Germinal center (tissue), 1 donor: Measurements from ENCODE around the gene RALGAPB.
"Not testable (repeated sequence)": the region's sequence is repeated elsewhere in the genome, so short reads cannot be mapped to it uniquely, and the experiment has no call there.

Experiments used
- DNase-seq: peaks from one replicate; pipeline ENCODE4 v3.0.0; 2012; ENCODE audit warnings: mixed read lengths, low spot score

The RALGAPB gene

GRCh38 chr20:38472513-38473366, at the start of gene RALGAPB:
RALGAPB (plus strand) TSS chr20:38472843; CDS start chr20:38488433, 15,590 bp downstream.
- peak; percentile 95 for DNase-seq

GRCh38 chr20:38423541-38423940, 49.1 kb upstream of the RALGAPB start:
- no peak for DNase-seq

DNA sequence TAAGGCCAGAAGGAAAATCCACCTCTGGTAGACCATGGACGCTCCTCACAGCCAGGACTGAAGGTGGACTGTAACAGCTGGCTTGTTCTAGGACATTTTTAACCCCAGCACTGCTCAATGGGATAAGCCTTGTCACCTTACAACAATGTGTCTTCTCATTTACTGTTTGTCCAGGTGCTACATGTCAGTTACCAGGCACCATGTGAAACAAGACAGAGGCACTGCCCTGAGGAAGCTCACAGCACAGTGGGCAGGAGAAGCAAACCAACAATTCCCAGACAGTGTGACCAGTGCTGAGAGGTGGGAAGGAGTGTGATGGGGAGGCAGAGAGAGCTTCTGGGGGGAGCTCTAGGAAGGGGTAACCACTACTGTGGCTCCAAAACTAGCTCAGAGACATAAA, 48.2 kb upstream of the RALGAPB start:
- DNase-seq = no peak

DNA sequence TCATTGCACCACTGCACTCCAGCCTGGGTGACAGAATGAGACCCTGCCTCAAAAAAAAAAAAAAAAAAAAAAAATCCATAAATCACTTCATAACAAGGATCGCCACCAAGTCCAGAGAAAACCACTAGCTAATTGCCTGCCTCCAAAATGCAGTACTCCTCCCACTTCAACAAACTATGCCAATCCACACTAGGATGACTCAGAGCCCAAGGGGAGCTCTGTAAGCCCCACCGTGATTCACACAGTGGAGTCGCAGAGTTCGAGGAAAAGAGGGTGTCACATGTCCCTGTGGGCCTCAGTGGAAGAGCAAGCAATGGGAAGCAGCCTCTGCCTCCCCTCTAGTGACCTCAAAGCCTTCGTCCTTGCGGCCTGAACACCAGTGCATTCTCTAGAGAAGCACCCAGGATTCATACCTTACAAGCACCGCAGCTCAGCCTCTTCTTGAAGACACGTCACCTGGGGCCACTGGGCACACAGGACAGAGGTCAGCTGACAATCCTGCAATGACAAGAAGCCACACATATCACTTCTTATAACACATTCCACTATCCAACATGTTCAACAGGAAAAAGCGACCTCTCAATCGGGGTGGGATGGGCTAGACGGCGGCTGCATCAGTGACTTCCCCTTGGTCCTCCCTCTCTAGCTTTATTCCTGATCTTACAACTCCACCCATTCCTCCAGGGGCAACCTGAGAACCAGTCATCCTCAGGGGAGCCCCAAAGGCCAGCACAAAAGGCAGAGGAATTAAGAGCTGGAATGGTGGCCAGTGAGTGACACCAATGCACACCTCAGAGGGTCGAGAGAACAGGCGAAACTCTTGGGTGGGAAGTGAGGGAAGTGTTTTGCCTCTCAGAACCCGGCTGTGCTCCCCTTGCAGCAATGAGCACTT, 46.4 kb upstream of the RALGAPB start:
- no peak for DNase-seq

- no peak for DNase-seq
Observed at GRCh38 chr20:38427655-38428023, 45.0 kb upstream of the RALGAPB start.

DNA sequence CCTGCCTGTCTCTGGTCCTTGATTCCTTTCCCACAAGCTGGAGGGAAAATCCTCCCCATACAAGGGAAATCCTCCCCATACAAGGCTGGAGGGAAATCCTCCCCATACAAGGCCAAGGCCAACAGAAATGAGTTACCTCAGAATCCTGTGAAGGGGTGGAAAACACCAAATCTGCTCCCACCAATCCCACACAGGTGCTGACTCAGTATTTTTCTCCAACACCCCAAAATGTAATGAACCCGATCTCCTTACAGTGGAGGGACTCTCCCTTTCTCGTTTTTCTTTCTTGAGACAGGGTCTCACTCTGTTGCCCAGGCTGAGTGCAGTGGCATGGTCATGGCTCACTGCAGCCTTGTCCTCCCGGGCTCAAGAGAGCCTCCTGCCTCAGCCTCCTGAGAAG, 43.8 kb upstream of the RALGAPB start:
- no peak for DNase-seq

DNA sequence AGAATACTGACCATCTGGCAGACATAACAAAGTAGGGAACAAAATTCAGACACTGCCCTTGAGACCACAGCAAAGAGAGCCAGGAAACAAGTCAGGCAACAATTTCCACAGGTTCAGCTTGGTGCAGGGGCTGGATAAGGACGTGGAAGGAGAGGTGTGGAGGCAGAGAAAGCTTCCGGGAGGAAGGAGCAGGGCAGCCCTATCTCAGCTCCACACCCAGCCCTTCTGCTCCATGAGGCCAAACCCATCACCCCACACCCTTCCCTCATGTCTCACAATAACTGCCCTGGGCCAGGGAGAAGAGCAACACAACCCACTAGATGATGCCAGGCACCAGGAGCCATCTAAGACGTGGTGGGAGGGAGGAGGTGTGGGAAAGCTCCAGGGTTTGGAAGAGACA, 43.3 kb upstream of the RALGAPB start:
- DNase-seq = no peak

GRCh38 chr20:38430679-38431325, 41.8 kb upstream of the RALGAPB start:
- no peak for DNase-seq

GRCh38 chr20:38432292-38432691, 40.4 kb upstream of the RALGAPB start:
- DNase-seq = no peak

DNA sequence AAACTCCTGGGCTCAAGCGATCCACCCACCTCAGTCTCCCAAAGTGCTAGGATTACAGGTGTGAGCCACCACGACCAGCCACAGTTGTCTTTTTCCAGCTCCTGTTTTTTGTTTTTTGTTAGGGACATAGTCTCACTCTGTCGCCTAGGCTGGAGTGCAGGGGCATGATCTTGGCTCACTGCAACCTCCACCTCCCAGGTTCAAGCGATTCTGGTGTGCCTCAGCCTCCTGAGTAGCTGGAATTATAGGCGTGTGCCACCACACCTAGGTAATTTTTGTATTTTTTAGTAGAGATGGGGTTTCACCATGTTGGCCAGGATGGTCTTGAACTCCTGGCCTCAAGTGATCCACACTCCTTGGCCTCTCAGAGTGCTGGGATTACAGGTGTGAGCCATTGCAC, 39.8 kb upstream of the RALGAPB start:
- not testable (repeated sequence) for DNase-seq

DNA sequence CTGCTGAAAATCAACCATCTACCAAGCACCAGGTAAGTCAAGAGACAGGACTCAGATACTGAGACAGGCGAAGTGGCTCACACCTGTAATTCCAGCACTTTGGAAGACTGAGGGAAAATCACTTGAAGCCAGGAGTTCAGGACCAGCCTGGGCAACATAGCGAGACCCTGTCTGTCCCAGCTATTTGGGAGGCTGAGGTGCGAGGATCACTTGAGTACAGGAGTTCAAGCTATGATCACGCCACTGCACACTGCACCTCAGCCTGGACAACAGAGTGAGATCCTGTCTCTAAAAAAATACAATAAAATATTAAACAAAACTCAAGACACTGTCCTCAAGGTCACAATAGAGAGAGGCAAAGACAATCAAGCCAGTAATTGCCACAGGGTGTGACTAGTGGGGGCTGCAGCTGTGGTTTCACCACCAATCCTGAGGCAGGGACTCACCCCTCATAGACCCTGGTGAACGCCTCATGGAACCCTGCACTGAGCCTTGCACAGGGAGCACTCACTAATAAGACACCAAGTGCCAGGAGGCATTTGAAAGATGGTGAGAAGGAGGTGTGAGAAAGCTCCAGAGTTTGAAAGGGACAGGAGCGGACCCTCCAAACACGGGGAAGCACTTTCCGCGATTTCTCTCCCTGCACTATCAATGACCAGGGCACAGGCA, 39.2 kb upstream of the RALGAPB start:
- DNase-seq = no peak

- DNase-seq = no peak
Observed at GRCh38 chr20:38434301-38434741, 38.3 kb upstream of the RALGAPB start.

DNA sequence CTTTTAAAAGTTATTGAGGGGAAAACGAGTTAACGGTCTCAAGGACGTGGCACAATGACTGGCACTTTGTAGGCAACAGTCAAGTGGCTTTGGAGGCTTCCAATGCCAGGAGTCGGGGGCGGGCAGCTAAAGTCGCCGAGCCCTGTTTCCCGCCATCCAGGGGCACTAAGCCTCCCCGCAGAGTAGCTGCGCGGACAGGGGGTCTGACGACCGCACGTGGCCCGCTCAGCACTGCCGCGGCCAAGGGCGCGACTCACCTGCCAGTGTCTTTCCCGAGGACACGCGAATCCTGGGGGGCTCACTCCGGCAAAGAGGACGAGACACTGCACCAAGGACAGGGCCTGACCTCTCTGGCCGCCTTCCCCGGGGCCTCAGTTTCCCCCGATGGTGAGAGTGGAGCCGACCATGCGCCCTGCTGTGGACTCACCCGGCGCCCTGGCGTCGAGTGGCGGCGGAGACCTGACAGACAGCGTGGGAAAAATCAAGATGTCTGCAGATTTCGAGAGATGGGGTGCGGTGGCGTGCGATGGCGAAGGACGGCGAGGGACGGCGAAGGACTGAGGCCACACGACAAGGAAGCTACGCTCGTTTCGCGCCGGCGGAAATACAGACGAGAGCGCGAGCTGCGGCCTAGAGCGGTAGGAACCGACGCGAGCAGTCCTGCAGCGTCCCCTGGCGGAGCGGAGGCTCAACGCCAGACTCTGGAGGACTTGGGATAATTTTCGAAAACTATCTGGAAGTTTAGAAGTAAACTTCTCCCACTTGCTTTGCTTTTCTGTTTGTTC, 37.7 kb upstream of the RALGAPB start, which contains the start of gene SNHG17:
Gene SNHG17, minus strand, starts transcription at position 559 of the 785 bp plus-strand sequence.
- peak; percentile 75 for DNase-seq

GRCh38 chr20:38435555-38435939, 37.1 kb upstream of the RALGAPB start:
- no peak for DNase-seq

DNA sequence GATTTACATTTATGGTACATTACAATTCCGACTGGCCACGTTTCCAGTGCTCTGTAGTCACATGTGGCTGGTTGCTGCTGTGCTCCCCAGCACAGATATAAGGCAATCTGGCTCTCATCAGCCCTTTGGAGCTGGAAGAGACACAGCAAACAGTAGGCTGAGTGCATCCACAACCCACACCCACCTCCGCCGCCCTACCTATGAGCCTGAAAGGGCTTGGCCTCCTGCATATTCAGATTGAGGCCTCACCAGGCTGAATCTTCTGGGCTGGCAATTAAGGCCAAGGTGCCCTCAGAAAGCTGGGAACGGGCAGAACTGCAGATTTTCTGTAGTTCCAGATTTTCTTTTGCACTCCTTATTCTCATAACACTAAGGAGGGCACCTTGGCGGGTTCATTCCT, 34.8 kb upstream of the RALGAPB start:
- no peak for DNase-seq

DNA sequence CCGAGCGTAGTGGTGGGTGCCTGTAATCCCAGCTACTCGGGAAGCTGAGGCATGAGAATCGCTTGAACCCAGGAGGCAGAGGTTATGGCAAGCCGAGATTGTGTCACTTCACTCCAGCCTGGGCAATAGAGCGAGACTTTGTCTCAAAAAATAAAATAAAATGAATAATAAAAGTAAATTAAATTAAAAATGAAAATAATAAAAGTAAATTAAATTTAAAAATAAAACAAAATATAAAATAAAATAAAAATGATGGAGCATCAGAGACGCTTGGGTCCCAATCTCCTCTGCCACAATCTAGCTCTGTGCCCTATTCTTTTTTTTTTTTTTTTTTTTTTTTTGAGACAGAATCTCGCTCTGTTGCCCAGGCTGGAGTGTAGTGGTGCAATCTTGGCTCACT, 31.5 kb upstream of the RALGAPB start:
- not testable (repeated sequence) for DNase-seq

DNA sequence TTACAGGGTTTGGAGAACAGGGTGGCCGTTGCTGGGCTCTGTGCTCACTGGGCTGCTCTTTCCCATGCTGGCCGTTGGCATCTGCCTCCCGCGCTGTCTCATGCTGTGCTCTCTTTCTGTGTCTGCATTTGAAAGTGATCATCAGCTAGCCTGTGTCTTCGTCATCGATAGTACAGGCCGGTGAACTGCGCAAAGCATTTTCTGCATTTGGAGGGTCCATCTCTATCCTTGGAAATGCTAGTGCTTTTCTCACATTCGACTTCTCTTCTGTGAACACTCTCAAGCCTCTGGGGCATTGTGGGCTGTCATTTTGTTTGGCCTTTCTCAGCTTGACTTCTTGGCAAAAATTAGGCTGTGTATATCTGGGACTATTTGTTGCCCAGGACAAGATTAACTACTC, 30.7 kb upstream of the RALGAPB start:
- DNase-seq = no peak

- DNase-seq = no peak
Observed at GRCh38 chr20:38445381-38445796, 27.3 kb upstream of the RALGAPB start.

- DNase-seq = no peak
Observed at GRCh38 chr20:38445901-38446425, 26.7 kb upstream of the RALGAPB start.

DNA sequence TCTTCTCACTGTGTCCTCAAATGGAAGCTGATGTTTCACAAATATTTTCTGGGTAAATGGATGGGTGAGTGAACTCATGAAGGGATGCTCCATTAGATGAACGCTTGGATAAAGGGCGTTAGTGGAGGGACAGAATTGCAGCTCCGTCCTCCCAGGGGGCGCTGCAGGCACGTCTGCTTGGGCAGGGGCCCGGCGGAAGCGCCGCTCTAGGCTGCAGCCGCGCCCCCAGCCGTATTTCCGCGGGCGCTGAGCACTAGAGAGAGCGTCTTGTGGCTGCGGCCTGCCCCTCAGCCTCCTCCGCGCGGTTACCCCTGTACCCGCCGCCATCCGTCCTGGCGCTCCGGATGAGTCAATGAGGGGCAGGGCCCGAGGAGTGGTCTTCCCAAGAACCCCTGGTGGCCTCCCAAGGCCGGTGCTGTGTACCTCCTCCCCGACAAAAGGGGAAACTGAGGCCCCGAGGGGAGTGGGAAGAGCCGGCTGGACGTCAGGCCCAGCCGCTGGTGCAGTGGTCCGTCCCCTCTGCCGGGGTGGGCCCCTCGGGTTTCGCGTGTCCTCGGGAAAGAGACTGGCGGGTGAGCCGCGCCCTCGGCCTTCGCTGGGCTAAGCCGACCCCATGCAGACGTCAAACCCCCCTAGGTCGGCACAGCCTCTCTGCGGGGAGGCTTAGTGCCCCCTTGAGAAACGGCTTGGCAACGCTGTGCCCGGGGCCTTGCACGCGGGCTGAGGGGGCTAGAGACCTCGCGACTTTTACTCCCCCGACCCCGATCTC, 26.0 kb upstream of the RALGAPB start:
- peak; percentile 91 for DNase-seq
